ENCODE data around the gene KATNBL1. TPM values are rescaled to one million over a fixed set of nuclear protein-coding genes. Genes with fewer than 3 reads are reported as not detected.

Gene KATNBL1
- total RNA-seq, 1 experiment from 2014 or later = 46.8 TPM

GRCh38 chr15:34248190-34248589 is 38.3 kb upstream of the KATNBL1 start:
- Histone ChIP-seq H3K27me3 (ENCODE audit: insufficient read depth, low read length) (no peaks in the 10 kb centered on the region), H4K8ac (replicated peaks; ENCODE audit: insufficient read length, low read depth, low read length) (no peak overlapping the region), H3K4me1 (ENCODE audit: insufficient read depth, low read length) (no peaks in the 10 kb centered on the region), H2BK12ac (ENCODE audit: insufficient read length, low read depth, low read length) (no peak overlapping the region), H4K91ac (ENCODE audit: insufficient read length, low read depth, low read length) (no peak overlapping the region), H3K14ac (ENCODE audit: insufficient read depth, low read length) (no peak overlapping the region), H2AK5ac (ENCODE audit: insufficient read length, low read length) (no peak overlapping the region), H2BK15ac (ENCODE audit: low read depth, low read length) (no peak overlapping the region), H3K27ac (ENCODE audit: insufficient read length, low read depth, low read length) (no peak overlapping the region), H3K4me2 (ENCODE audit: insufficient read depth, insufficient read length, low read length) (no peak overlapping the region), H3K4ac (ENCODE audit: low read depth, low read length) (no peak overlapping the region), H2BK20ac (ENCODE audit: low read depth, low read length, poor library complexity, severe bottlenecking) (no peak overlapping the region), H3K79me1 (ENCODE audit: insufficient read depth, low read depth, low read length, poor library complexity, severe bottlenecking) (no peaks in the 10 kb centered on the region), H3K56ac (ENCODE audit: insufficient read length, low read depth, low read length) (no peak overlapping the region), H2AFZ (ENCODE audit: low read length) (no peak overlapping the region), H2BK5ac (ENCODE audit: insufficient read length, low read length) (no peak overlapping the region), H4K5ac (ENCODE audit: insufficient read length, low read depth, low read length) (no peak overlapping the region), H3T11ph (ENCODE audit: low read length) (no peak overlapping the region), H4K20me1 (ENCODE audit: control insufficient read depth, insufficient read depth, insufficient read length) (no peaks in the 10 kb centered on the region), H3K79me2 (ENCODE audit: insufficient read depth, low read length) (no peaks in the 10 kb centered on the region), H3K9ac (ENCODE audit: extremely low read depth, insufficient read length, low read length) (no peak overlapping the region), H3K9me3 (ENCODE audit: control insufficient read depth, low read depth, low read length) (no peaks in the 10 kb centered on the region), H3K23ac (ENCODE audit: insufficient read length, low read depth, low read length) (no peak overlapping the region), H3K18ac (ENCODE audit: insufficient read length, low read depth, low read length) (no peak overlapping the region), H2BK120ac (ENCODE audit: low read depth, low read length, poor library complexity, severe bottlenecking) (no peak overlapping the region), H3K23me2 (ENCODE audit: insufficient read length, low read depth, low read length, poor library complexity, severe bottlenecking) (no peaks in the 10 kb centered on the region)
- TF ChIP-seq CTCF (conservative IDR thresholded peaks at IDR 0.05) = no peak
- Mint-ChIP-seq H3K27me3 (ENCODE audit: low read depth) (no peaks in the 10 kb centered on the region), H3K9me3 (no peaks in the 10 kb centered on the region), H3K27ac (no peak overlapping the region), H3K4me3 (no peak overlapping the region), H3K36me3 (ENCODE audit: insufficient read depth in 1 of 3, low read depth in 3 of 3) (peaks cover 0 to 3% (median 0%) of the 10 kb centered on the region in 3 experiments; a peak in 2 of 7 replicates), H3K4me1 (no peaks in the 10 kb centered on the region)
- no peak for DNase-seq
- no CpG with 5 or more reads among the region's 1 CpG for WGBS (ENCODE audit: extremely low coverage, insufficient read length, low lambda C conversion rate)

Measured in H9 (cell line).